H9 (cell line): ENCODE measurements around the gene LYPD5. TPM values are rescaled to one million over a fixed set of nuclear protein-coding genes. Genes with fewer than 3 reads are reported as not detected.

ENCODE experiments used
- DNase-seq: peaks from one replicate; pipeline ENCODE4 v3.0.0-alpha.2; 2017
- H2AFZ ChIP-seq: one replicate; pipeline ENCODE4 v1.6.1; 2013; ENCODE audit warnings: mild to moderate bottlenecking, low read length, control low read depth, moderate library complexity
- H2AK5ac ChIP-seq: 2 replicates; pipeline ENCODE4 v1.6.1; 2013; ENCODE audit warnings: low read length, control low read depth, mixed read lengths; ENCODE audit not compliant: insufficient read length
- H2BK120ac ChIP-seq: one replicate; pipeline ENCODE4 v1.6.1; 2013; ENCODE audit warnings: low read depth, mild to moderate bottlenecking, low read length, control low read depth, inconsistent platforms; ENCODE audit not compliant: poor library complexity, severe bottlenecking
- H2BK12ac ChIP-seq: 2 replicates; pipeline ENCODE4 v1.6.1; 2013; ENCODE audit warnings: low read length, control low read depth, mixed read lengths, low read depth; ENCODE audit not compliant: insufficient read length
- H2BK15ac ChIP-seq: 2 replicates; pipeline ENCODE4 v1.6.1; 2013; ENCODE audit warnings: low read depth, low read length, control low read depth
- H2BK20ac ChIP-seq: one replicate; pipeline ENCODE4 v1.6.1; 2013; ENCODE audit warnings: low read depth, mild to moderate bottlenecking, low read length, control low read depth, inconsistent platforms; ENCODE audit not compliant: poor library complexity, severe bottlenecking
- H2BK5ac ChIP-seq: 2 replicates; pipeline ENCODE4 v1.6.1; 2013; ENCODE audit warnings: low read length, control low read depth, mixed read lengths; ENCODE audit not compliant: insufficient read length
- H3K14ac ChIP-seq: 2 replicates; pipeline ENCODE4 v1.6.1; 2013; ENCODE audit warnings: low read length, control low read depth; ENCODE audit not compliant: insufficient read depth
- H3K18ac ChIP-seq: 2 replicates; pipeline ENCODE4 v1.6.1; 2013; ENCODE audit warnings: low read depth, mild to moderate bottlenecking, mixed read lengths, low read length, control low read depth; ENCODE audit not compliant: insufficient read length
- H3K23ac ChIP-seq: 2 replicates; pipeline ENCODE4 v1.6.1; 2013; ENCODE audit warnings: low read length, control low read depth, mixed read lengths, low read depth; ENCODE audit not compliant: insufficient read length
- H3K23me2 ChIP-seq: 2 replicates; pipeline ENCODE4 v1.6.1; 2013; ENCODE audit warnings: low read depth, mild to moderate bottlenecking, mixed read lengths, low read length, control low read depth; ENCODE audit not compliant: insufficient read length, poor library complexity, severe bottlenecking
- H3K27ac ChIP-seq: 2 replicates; pipeline ENCODE4 v1.5.1; 2013; ENCODE audit warnings: low read length, control low read depth, mixed read lengths, low read depth; ENCODE audit not compliant: insufficient read length
- H3K27me3 ChIP-seq: 2 replicates; pipeline ENCODE4 v1.6.1; 2013; ENCODE audit warnings: low read length, control low read depth, inconsistent platforms; ENCODE audit not compliant: insufficient read depth
- H3K4ac ChIP-seq: 2 replicates; pipeline ENCODE4 v1.6.1; 2013; ENCODE audit warnings: low read depth, mild to moderate bottlenecking, control low read depth, inconsistent platforms, low read length, moderate library complexity
- H3K4me1 ChIP-seq: 2 replicates; pipeline ENCODE4 v1.6.1; 2013; ENCODE audit warnings: low read length, control low read depth, inconsistent platforms; ENCODE audit not compliant: insufficient read depth
- H3K4me2 ChIP-seq: 2 replicates; pipeline ENCODE4 v1.6.1; 2013; ENCODE audit warnings: low read length, control low read depth, mixed read lengths; ENCODE audit not compliant: insufficient read length, insufficient read depth
- H3K56ac ChIP-seq: 2 replicates; pipeline ENCODE4 v1.6.1; 2013; ENCODE audit warnings: low read depth, mild to moderate bottlenecking, mixed read lengths, low read length, control low read depth; ENCODE audit not compliant: insufficient read length
- H3K79me1 ChIP-seq: 2 replicates; pipeline ENCODE4 v1.6.1; 2013; ENCODE audit warnings: low read depth, mild to moderate bottlenecking, moderate library complexity, low read length, control low read depth, inconsistent platforms; ENCODE audit not compliant: insufficient read depth, poor library complexity, severe bottlenecking
- H3K79me2 ChIP-seq: 2 replicates; pipeline ENCODE4 v1.6.1; 2013; ENCODE audit warnings: low read length, control low read depth, inconsistent platforms; ENCODE audit not compliant: insufficient read depth
- H3K9ac ChIP-seq: 2 replicates; pipeline ENCODE4 v1.6.1; 2013; ENCODE audit warnings: low read length, control low read depth, mixed read lengths; ENCODE audit not compliant: insufficient read length; ENCODE audit errors: extremely low read depth
- H3K9me3 ChIP-seq: one replicate; pipeline ENCODE4 v1.6.1; 2013; ENCODE audit warnings: low read depth, low read length, inconsistent platforms; ENCODE audit not compliant: control insufficient read depth
- H3T11ph ChIP-seq: one replicate; pipeline ENCODE4 v1.6.1; 2013; ENCODE audit warnings: mild to moderate bottlenecking, low read length, control low read depth, inconsistent platforms
- H4K20me1 ChIP-seq: one replicate; pipeline ENCODE4 v1.6.1; 2013; ENCODE audit not compliant: control insufficient read depth, insufficient read length, insufficient read depth
- H4K5ac ChIP-seq: 2 replicates; pipeline ENCODE4 v1.6.1; 2013; ENCODE audit warnings: low read depth, mild to moderate bottlenecking, mixed read lengths, low read length, control low read depth; ENCODE audit not compliant: insufficient read length
- H4K8ac ChIP-seq: replicated peaks from 2 replicates; pipeline ENCODE4 v1.6.1; 2013; ENCODE audit warnings: low read length, control low read depth, mixed read lengths, low read depth; ENCODE audit not compliant: insufficient read length
- H4K91ac ChIP-seq: 2 replicates; pipeline ENCODE4 v1.6.1; 2013; ENCODE audit warnings: low read depth, mild to moderate bottlenecking, moderate library complexity, mixed read lengths, low read length, control low read depth; ENCODE audit not compliant: insufficient read length
- H3K27ac Mint-ChIP-seq, 3 experiments: 2 replicates in 2 of 3; 3 replicates in 1 of 3; pipeline ENCODE4 v1.8.0; 2020 to 2021; ENCODE audit warnings: mixed read lengths in 3 of 3, mild to moderate bottlenecking in 1 of 3, moderate library complexity in 1 of 3
- H3K27me3 Mint-ChIP-seq: 2 replicates; pipeline ENCODE4 v1.8.0; 2021; ENCODE audit warnings: low read depth, mild to moderate bottlenecking, moderate library complexity, mixed read lengths
- H3K36me3 Mint-ChIP-seq, 3 experiments: 2 replicates in 2 of 3; 3 replicates in 1 of 3; pipeline ENCODE4 v1.8.0; 2020 to 2021; ENCODE audit warnings: low read depth in 3 of 3, mixed read lengths in 3 of 3; ENCODE audit not compliant: insufficient read depth in 1 of 3
- H3K4me1 Mint-ChIP-seq, 2 experiments: 2 replicates each; pipeline ENCODE4 v1.8.0; 2020; ENCODE audit warnings: mixed read lengths in 2 of 2
- H3K4me3 Mint-ChIP-seq, 2 experiments: 2 replicates in 1 of 2; 3 replicates in 1 of 2; pipeline ENCODE4 v1.8.0; 2020 to 2021; ENCODE audit warnings: mild to moderate bottlenecking in 2 of 2, mixed read lengths in 2 of 2, moderate library complexity in 1 of 2
- H3K9me3 Mint-ChIP-seq, 2 experiments: 2 replicates in 1 of 2; 3 replicates in 1 of 2; pipeline ENCODE4 v1.8.0; 2020; ENCODE audit warnings: mild to moderate bottlenecking in 2 of 2, mixed read lengths in 2 of 2, moderate library complexity in 1 of 2
- whole genome bisulfite sequencing: extraction: QIAGEN DNeasy Blood & Tissue Kit; methylation state at CpG from one replicate; pipeline ENCODE4 v1.1.7; 2013; ENCODE audit warnings: missing lambda C conversion rate, low lambda C conversion rate, mixed read lengths; ENCODE audit not compliant: insufficient read length; ENCODE audit errors: extremely low coverage; 5-methylcytosine and 5-hydroxymethylcytosine counted together
- total RNA-seq: library from RNA; stranded (reverse); gene quantifications from 2 replicates; pipeline ENCODE4 v1.2.1, GENCODE V29; 2021
- TF ChIP-seq, protein P1 (sequence below): fragments of 200-600 bp; sonication (generic); conservative IDR thresholded peaks from 3 replicates; pipeline ENCODE4 v1.8.0; 2021; ENCODE audit warnings: antibody characterized with exemption, mild to moderate bottlenecking

LYPD5 gene
- total RNA-seq, 1 experiment from 2014 or later: 0.50 TPM

DNA sequence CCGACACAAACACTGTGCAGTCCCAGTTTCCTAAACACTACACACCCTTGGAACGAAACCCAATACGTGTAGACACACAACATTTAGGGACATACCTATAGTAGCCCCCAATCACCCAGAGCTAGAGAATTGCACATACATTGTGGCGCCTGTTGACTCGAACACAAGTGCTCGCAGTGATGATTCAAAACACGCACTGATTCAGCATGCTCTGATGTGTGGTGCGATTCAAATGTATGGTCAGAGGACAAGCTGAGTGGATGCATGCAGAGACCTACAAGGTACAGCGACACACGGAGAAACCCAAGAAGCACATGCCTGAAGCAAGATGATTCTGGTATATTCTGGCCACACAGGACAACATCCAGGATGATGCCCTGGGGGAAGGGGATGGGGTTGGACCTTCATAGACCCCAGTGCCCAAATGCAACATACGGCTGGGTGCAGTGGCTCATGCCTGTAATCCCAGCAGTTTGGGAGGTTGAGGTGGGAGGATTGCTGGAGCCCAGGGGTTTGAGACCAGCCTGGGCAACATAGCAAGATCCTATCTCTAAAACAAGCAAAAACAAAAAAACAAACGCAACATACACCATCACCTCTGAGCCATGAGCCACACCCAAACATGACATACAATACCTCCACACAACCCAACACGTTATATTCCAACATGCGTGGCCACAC is 20.5 kb downstream of the LYPD5 start:
- H3T11ph ChIP-seq: no peak overlapping the region
- H3K14ac ChIP-seq: no peak overlapping the region
- no peak overlapping the region for H4K5ac ChIP-seq
- H3K79me2 ChIP-seq: no peaks in the 10 kb centered on the region
- no peak overlapping the region for H3K18ac ChIP-seq
- H3K9me3 ChIP-seq: no peaks in the 10 kb centered on the region
- no peak overlapping the region for H2BK15ac ChIP-seq
- H3K27ac Mint-ChIP-seq: no peak overlapping the region
- peaks cover 4% of the 10 kb centered on the region; the same call in 1 of the 2 replicates for H3K4me1 ChIP-seq
- no peak overlapping the region for H2BK120ac ChIP-seq
- H4K8ac ChIP-seq: no peak overlapping the region
- peak overlapping the region in 1 of 2 experiments; percentile 15; a peak in 2 of 5 replicates for H3K4me3 Mint-ChIP-seq
- H3K4me2 ChIP-seq: no peak overlapping the region
- no peak overlapping the region for H2BK20ac ChIP-seq
- no peak overlapping the region for H3K27ac ChIP-seq
- H3K27me3 Mint-ChIP-seq: peaks cover 25% of the 10 kb centered on the region
- no peak overlapping the region for H2AFZ ChIP-seq
- H2BK12ac ChIP-seq: no peak overlapping the region
- no peak overlapping the region for H3K9ac ChIP-seq
- no peaks in the 10 kb centered on the region; a peak in 1 of 7 replicates for H3K36me3 Mint-ChIP-seq
- no peak overlapping the region for H3K23ac ChIP-seq
- H3K4ac ChIP-seq: no peak overlapping the region
- no peaks in the 10 kb centered on the region for H4K20me1 ChIP-seq
- WGBS: no CpG with 5 or more reads among the region's 14 CpGs
- no peaks in the 10 kb centered on the region for H3K27me3 ChIP-seq
- H3K4me1 Mint-ChIP-seq: peaks cover 28 to 37% of the 10 kb centered on the region in 2 experiments
- H3K79me1 ChIP-seq: no peaks in the 10 kb centered on the region
- no peak overlapping the region for H2AK5ac ChIP-seq
- H4K91ac ChIP-seq: no peak overlapping the region
- H3K9me3 Mint-ChIP-seq: no peaks in the 10 kb centered on the region; a peak in 1 of 5 replicates
- H3K23me2 ChIP-seq: no peaks in the 10 kb centered on the region
- no peak for DNase-seq
- no peak overlapping the region for H2BK5ac ChIP-seq
- no peak overlapping the region for H3K56ac ChIP-seq
- TF ChIP-seq, protein P1, sequence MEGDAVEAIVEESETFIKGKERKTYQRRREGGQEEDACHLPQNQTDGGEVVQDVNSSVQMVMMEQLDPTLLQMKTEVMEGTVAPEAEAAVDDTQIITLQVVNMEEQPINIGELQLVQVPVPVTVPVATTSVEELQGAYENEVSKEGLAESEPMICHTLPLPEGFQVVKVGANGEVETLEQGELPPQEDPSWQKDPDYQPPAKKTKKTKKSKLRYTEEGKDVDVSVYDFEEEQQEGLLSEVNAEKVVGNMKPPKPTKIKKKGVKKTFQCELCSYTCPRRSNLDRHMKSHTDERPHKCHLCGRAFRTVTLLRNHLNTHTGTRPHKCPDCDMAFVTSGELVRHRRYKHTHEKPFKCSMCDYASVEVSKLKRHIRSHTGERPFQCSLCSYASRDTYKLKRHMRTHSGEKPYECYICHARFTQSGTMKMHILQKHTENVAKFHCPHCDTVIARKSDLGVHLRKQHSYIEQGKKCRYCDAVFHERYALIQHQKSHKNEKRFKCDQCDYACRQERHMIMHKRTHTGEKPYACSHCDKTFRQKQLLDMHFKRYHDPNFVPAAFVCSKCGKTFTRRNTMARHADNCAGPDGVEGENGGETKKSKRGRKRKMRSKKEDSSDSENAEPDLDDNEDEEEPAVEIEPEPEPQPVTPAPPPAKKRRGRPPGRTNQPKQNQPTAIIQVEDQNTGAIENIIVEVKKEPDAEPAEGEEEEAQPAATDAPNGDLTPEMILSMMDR: no peak
